Prostate gland (tissue), 2 donors: ENCODE measurements around the gene RSL1D1. TPM values are rescaled to one million over a fixed set of nuclear protein-coding genes. Genes with fewer than 3 reads are reported as not detected.

Source experiments
- DNase-seq: peaks from one replicate; pipeline ENCODE4 v3.0.0-alpha.2; 2019; ENCODE audit warnings: low spot score
- H3K27ac ChIP-seq, 2 donors: fragments of 200-600 bp; sonication (generic); 2 replicates each; pipeline ENCODE4 v1.5.1; 2017 to 2019
- H3K27me3 ChIP-seq: fragments of 200-600 bp; sonication (generic); replicated peaks from 2 replicates; pipeline ENCODE4 v1.5.1; 2019; ENCODE audit not compliant: insufficient read depth
- H3K36me3 ChIP-seq, 2 donors: fragments of 200-600 bp; sonication (generic); 1 replicate in 1 of 2; 2 replicates in 1 of 2; pipeline versions ENCODE4 v1.5.1 to v1.8.1; 2017 to 2019
- H3K4me1 ChIP-seq: fragments of 200-600 bp; sonication (generic); replicated peaks from 2 replicates; pipeline ENCODE4 v1.5.1; 2019
- H3K4me3 ChIP-seq, 2 donors: fragments of 200-600 bp; sonication (generic); 2 replicates each; pipeline ENCODE4 v1.5.1; 2017 to 2019
- H3K9me3 ChIP-seq: fragments of 200-600 bp; sonication (generic); 2 replicates; pipeline ENCODE4 v1.5.1; 2017
- CTCF ChIP-seq, 4 experiments: fragments of 200-600 bp in 2 of 4; fragments of 450-650 bp in 2 of 4; sonication (generic) in 2 of 4; IDR thresholded peaks; 1 replicate in 3 of 4; 2 replicates in 1 of 4; pipeline ENCODE4 v1.5.1; 2016 to 2019; ENCODE audit warnings: antibody characterized with exemption in 4 of 4, mild to moderate bottlenecking in 2 of 4, moderate library complexity in 2 of 4
- POLR2A ChIP-seq: fragments of 450-650 bp; IDR thresholded peaks from one replicate; pipeline ENCODE4 v1.6.1; 2016; ENCODE audit warnings: antibody characterized with exemption, mild to moderate bottlenecking
- POLR2AphosphoS5 ChIP-seq: sonication (generic); formaldehyde crosslinking; IDR thresholded peaks from one replicate; pipeline ENCODE4 v1.6.1; 2017; ENCODE audit warnings: antibody characterized with exemption
- WGBS: methylation state at CpG from one replicate; pipeline ENCODE4 v1.1.5; 2018; 5-methylcytosine and 5-hydroxymethylcytosine counted together
- intact Hi-C: fragments of 100-400 bp; cut with DNase I; formaldehyde crosslinking; loops from one replicate; pipeline ENCODE4 v1.14.2; 2022
- total RNA-seq, 2 donors: library from RNA; depleted of rRNA; stranded (reverse); fragments of >200 nt; gene quantifications; one replicate each; pipeline ENCODE4 v1.1.0, GENCODE V29; 2016

The RSL1D1 gene
- total RNA-seq, 2 donors from 2014 or later = 100 to 132 TPM

- no peaks in the 10 kb centered on the region for H3K4me1 ChIP-seq
- H3K27ac ChIP-seq = no peak overlapping the region
- no peak for DNase-seq
- no peaks in the 10 kb centered on the region for H3K9me3 ChIP-seq
- no peak overlapping the region for H3K4me3 ChIP-seq
- peaks cover 0 to 5% of the 10 kb centered on the region in 2 donors for H3K36me3 ChIP-seq
- no peaks in the 10 kb centered on the region for H3K27me3 ChIP-seq
- WGBS = 77% methylated on average over 5 of the region's 5 CpGs
- no peak for TF ChIP-seq CTCF (IDR thresholded peaks at IDR 0.05)
- no peak for TF ChIP-seq POLR2A
- no peak for TF ChIP-seq POLR2AphosphoS5
- intact Hi-C loops = no loop called here
Measured at GRCh38 chr16:11890231-11890965, 39.1 kb upstream of the RSL1D1 start.

- Histone ChIP-seq H3K36me3 (peaks cover 4 to 7% of the 10 kb centered on the region in 2 donors), H3K27me3 (no peaks in the 10 kb centered on the region), H3K4me1 (no peaks in the 10 kb centered on the region), H3K27ac (no peak overlapping the region), H3K9me3 (no peaks in the 10 kb centered on the region), H3K4me3 (no peak overlapping the region)
- intact Hi-C loops = no loop called here
- no peak for DNase-seq
- TF ChIP-seq POLR2AphosphoS5 = no peak
- no peak for TF ChIP-seq CTCF (IDR thresholded peaks at IDR 0.05)
- TF ChIP-seq POLR2A = no peak
- WGBS = 79% methylated on average over 6 of the region's 6 CpGs
Measured at GRCh38 chr16:11886881-11887280, 35.5 kb upstream of the RSL1D1 start.

- Histone ChIP-seq H3K27me3 (no peaks in the 10 kb centered on the region), H3K4me3 (no peak overlapping the region), H3K4me1 (no peaks in the 10 kb centered on the region), H3K36me3 (peaks cover 4 to 7% of the 10 kb centered on the region in 2 donors), H3K9me3 (no peaks in the 10 kb centered on the region), H3K27ac (no peak overlapping the region)
- TF ChIP-seq CTCF (IDR thresholded peaks at IDR 0.05) = no peak
- no peak for TF ChIP-seq POLR2AphosphoS5
- TF ChIP-seq POLR2A = no peak
- DNase-seq = no peak
- 95% methylated on average over 5 of the region's 5 CpGs for WGBS
- intact Hi-C loops = no loop called here
Measured at GRCh38 chr16:11884035-11884434, 32.7 kb upstream of the RSL1D1 start.

- intact Hi-C loops = no loop called here
- H3K27me3 ChIP-seq = no peaks in the 10 kb centered on the region
- H3K27ac ChIP-seq = no peak overlapping the region
- peaks cover 0 to 7% of the 10 kb centered on the region in 2 donors for H3K36me3 ChIP-seq
- H3K4me1 ChIP-seq = no peaks in the 10 kb centered on the region
- no peak overlapping the region for H3K4me3 ChIP-seq
- no peaks in the 10 kb centered on the region for H3K9me3 ChIP-seq
- DNase-seq = no peak
- 89% methylated on average over 5 of the region's 5 CpGs for WGBS
- no peak for TF ChIP-seq POLR2A
- no peak for TF ChIP-seq CTCF (IDR thresholded peaks at IDR 0.05)
- no peak for TF ChIP-seq POLR2AphosphoS5
Measured at GRCh38 chr16:11880007-11880406, 28.7 kb upstream of the RSL1D1 start.

- WGBS = 73% methylated on average over 5 of the region's 5 CpGs
- Histone ChIP-seq H3K4me1 (no peaks in the 10 kb centered on the region), H3K27me3 (no peaks in the 10 kb centered on the region), H3K9me3 (no peaks in the 10 kb centered on the region), H3K36me3 (peaks cover 0 to 1% of the 10 kb centered on the region in 2 donors), H3K4me3 (no peak overlapping the region), H3K27ac (no peak overlapping the region)
- TF ChIP-seq POLR2A = no peak
- TF ChIP-seq CTCF (IDR thresholded peaks at IDR 0.05) = no peak
- TF ChIP-seq POLR2AphosphoS5 = no peak
- no peak for DNase-seq
- intact Hi-C loops = no loop called here
Measured at GRCh38 chr16:11877374-11877773, 26.0 kb upstream of the RSL1D1 start.
